GM12878 (cell line): Measurements from ENCODE around the gene ASPG. TPM values are rescaled to one million over a fixed set of nuclear protein-coding genes. Genes with fewer than 3 reads are reported as not detected.

ENCODE experiments used
- ATAC-seq: fragments of 200-7000 bp; cut with Tn5 transposase; 3 replicates; pipeline ENCODE4 v1.9.1; 2020; ENCODE audit warnings: mild to moderate bottlenecking, moderate library complexity
- BruUV-seq: library from RNA; stranded (reverse); fragments of 400-500 nt; replicated peaks from 2 replicates; lab custom pipeline; 2021; lab: Mats Ljungman, UMichigan
- CTCF ChIA-PET: fragments of 300-600 bp; sonication (Branson Sonifier 250); formaldehyde crosslinking; extraction: SDS; loops from one replicate; lab custom pipeline; 2021; ENCODE audit warnings: inconsistent platforms; lab: Yijun Ruan, JAX
- POLR2A ChIA-PET: fragments of 350-600 bp; formaldehyde crosslinking; extraction: SDS; loops from one replicate; lab custom pipeline; 2021; ENCODE audit warnings: inconsistent platforms; lab: Charles Lee
- RAD21 ChIA-PET: fragments of 300-600 bp; sonication (Branson Sonifier 250); formaldehyde crosslinking; loops from one replicate; lab custom pipeline; 2023; ENCODE audit warnings: antibody characterized with exemption; ENCODE audit not compliant: unreplicated experiment; lab: Charles Lee
- SMC1A ChIA-PET: fragments of 300-600 bp; sonication (Branson Sonifier 250); formaldehyde crosslinking; loops from one replicate; lab custom pipeline; 2023; ENCODE audit not compliant: unreplicated experiment, uncharacterized antibody; lab: Charles Lee
- DNase-seq: peaks from one replicate; pipeline ENCODE4 v3.0.0-alpha.2; 2011; ENCODE audit warnings: low read depth, low spot score
- FAIRE-seq: peaks from 3 replicates; lab custom pipeline; 2011; peaks lifted over from hg19 to GRCh38; lab: Jason Lieb, UNC
- H2AFZ ChIP-seq: 2 replicates; pipeline ENCODE4 v1.6.0; 2011; ENCODE audit warnings: low read depth, low read length, control low read depth; ENCODE audit not compliant: control insufficient read depth
- H3K27ac ChIP-seq: 2 replicates; pipeline ENCODE4 v1.5.1; 2011; ENCODE audit warnings: control low read depth; ENCODE audit not compliant: control insufficient read depth, insufficient read depth
- H3K27me3 ChIP-seq, 2 experiments: replicated peaks in 1 of 2; 2 replicates each; pipeline versions ENCODE4 v1.6.0 to v1.6.1; 2011; ENCODE audit warnings: low read length in 1 of 2; ENCODE audit not compliant: control insufficient read depth in 2 of 2, insufficient read depth in 2 of 2
- H3K36me3 ChIP-seq, 2 experiments: 2 replicates each; pipeline ENCODE4 v1.5.1; 2011; ENCODE audit warnings: low read length in 1 of 2; ENCODE audit not compliant: control insufficient read depth in 2 of 2, insufficient read depth in 2 of 2
- H3K4me1 ChIP-seq: 2 replicates; pipeline ENCODE4 v1.6.1; 2011; ENCODE audit warnings: mild to moderate bottlenecking, low read length, moderate library complexity, mixed read lengths; ENCODE audit not compliant: control insufficient read depth, insufficient read depth
- H3K4me2 ChIP-seq: 2 replicates; pipeline ENCODE4 v1.6.0; 2011; ENCODE audit warnings: control low read depth; ENCODE audit not compliant: control insufficient read depth, insufficient read depth
- H3K4me3 ChIP-seq: fragments of 200-600 bp; sonication (generic); 2 replicates; pipeline ENCODE4 v1.5.1; 2016
- H3K79me2 ChIP-seq: 2 replicates; pipeline ENCODE4 v1.6.0; 2011; ENCODE audit warnings: low read length; ENCODE audit not compliant: control insufficient read depth, insufficient read depth
- H3K9ac ChIP-seq: 2 replicates; pipeline ENCODE4 v1.8.0; 2011; ENCODE audit warnings: low read length, control low read depth, mixed read lengths; ENCODE audit not compliant: control insufficient read depth, insufficient read depth
- H3K9me3 ChIP-seq: replicated peaks from 3 replicates; pipeline ENCODE4 v1.5.1; 2011; ENCODE audit warnings: mild to moderate bottlenecking, low read length; ENCODE audit not compliant: control insufficient read depth, insufficient read depth
- H4K20me1 ChIP-seq: 2 replicates; pipeline ENCODE4 v1.6.0; 2011; ENCODE audit not compliant: control insufficient read depth, insufficient read depth
- MEF2B ChIP-seq: fragments of 450-650 bp; IDR thresholded peaks from 2 replicates; pipeline ENCODE4 v1.6.1; 2018; ENCODE audit warnings: mild to moderate bottlenecking, moderate library complexity; ENCODE audit not compliant: partially characterized antibody, poor library complexity, severe bottlenecking
- MTA2 ChIP-seq: fragments of 450-650 bp; IDR thresholded peaks from 2 replicates; pipeline ENCODE4 v1.6.1; 2016; ENCODE audit warnings: low read depth, mild to moderate bottlenecking, moderate library complexity
- NFYA ChIP-seq: IDR thresholded peaks from 2 replicates; pipeline ENCODE4 v1.6.1; 2011; ENCODE audit warnings: low read depth, mild to moderate bottlenecking, low read length, improper control_type of control experiment, borderline replicate concordance
- NR2C2 ChIP-seq: IDR thresholded peaks from 2 replicates; pipeline ENCODE4 v1.6.1; 2011; ENCODE audit warnings: borderline replicate concordance, low read depth; ENCODE audit not compliant: control insufficient read depth, insufficient read length
- NRF1 ChIP-seq: conservative IDR thresholded peaks from 2 replicates; pipeline ENCODE4 v1.6.1; 2011; ENCODE audit warnings: mild to moderate bottlenecking, low read depth, low read length, improper control_type of control experiment
- PAX8 ChIP-seq: fragments of 450-650 bp; IDR thresholded peaks from 2 replicates; pipeline ENCODE4 v1.6.1; 2017; ENCODE audit warnings: mild to moderate bottlenecking, moderate library complexity
- RB1 ChIP-seq: fragments of 450-650 bp; formaldehyde crosslinking; IDR thresholded peaks from 2 replicates; pipeline ENCODE4 v1.6.1; 2017; ENCODE audit warnings: mild to moderate bottlenecking, borderline replicate concordance
- SRF ChIP-seq, 2 experiments: IDR thresholded peaks; 2 replicates each; pipeline ENCODE4 v1.6.1; 2011; ENCODE audit warnings: low read depth in 2 of 2, low read length in 2 of 2, mild to moderate bottlenecking in 1 of 2, moderate library complexity in 1 of 2
- SUZ12 ChIP-seq: fragments of 200-600 bp; sonication (generic); IDR thresholded peaks from one replicate; pipeline ENCODE4 v1.6.1; 2018; ENCODE audit warnings: antibody characterized with exemption, mild to moderate bottlenecking; ENCODE audit not compliant: unreplicated experiment
- YBX1 ChIP-seq: fragments of 450-650 bp; IDR thresholded peaks from 2 replicates; pipeline ENCODE4 v1.6.1; 2016; ENCODE audit warnings: antibody characterized with exemption
- ZBTB11 ChIP-seq: fragments of 450-650 bp; formaldehyde crosslinking; IDR thresholded peaks from 2 replicates; pipeline ENCODE4 v1.5.0; 2022; ENCODE audit warnings: mild to moderate bottlenecking, missing genetic modification characterization
- WGBS: methylation state at CpG from one replicate; pipeline ENCODE4 v1.1.6; 2016; ENCODE audit warnings: low lambda C conversion rate; ENCODE audit not compliant: insufficient replicate concordance, insufficient coverage; ENCODE audit errors: missing lambda C conversion rate; 5-methylcytosine and 5-hydroxymethylcytosine counted together
- in situ Hi-C: fragments of 300-500 bp; cut with MboI; formaldehyde crosslinking; loops from 9 replicates; pipeline ENCODE4 v1.14.3; 2018; ENCODE audit warnings: mixed read lengths
- intact Hi-C: fragments of 100-400 bp; cut with micrococcal nuclease; formaldehyde crosslinking; loops from one replicate; pipeline ENCODE4 v1.14.2; 2022; ENCODE audit not compliant: unreplicated experiment
- polyA plus RNA-seq, 11 experiments: library from polyadenylated mRNA; depleted of rRNA in 4 of 11; unstranded in 6 of 11; stranded (reverse) in 5 of 11; fragments of >200 nt; fragmentation: Nextera tagmentation in 4 of 11; fragmentation: Illumina TruSeq in 1 of 11; extraction: Ambion mirVana in 4 of 11; extraction: Trizol in 1 of 11; gene quantifications; 1 replicate in 1 of 11; 2 replicates in 10 of 11; pipeline versions ENCODE4 v1.2.1 to v1.2.3, GENCODE V29; 2011 to 2016; ENCODE audit warnings: inconsistent platforms in 2 of 11, missing spikeins in 2 of 11, low read depth in 1 of 11
- total RNA-seq, 4 experiments: library from RNA; depleted of rRNA in 3 of 4; stranded (reverse); fragments of >200 nt in 3 of 4; fragmentation: Illumina TruSeq in 1 of 4; extraction: Trizol in 1 of 4; gene quantifications; 2 replicates each; pipeline versions ENCODE4 v1.2.1 to v1.2.3, GENCODE V29; 2013 to 2021
- TF ChIP-seq, protein P1 (sequence below): fragments of 450-650 bp; IDR thresholded peaks from 2 replicates; pipeline ENCODE4 v1.6.1; 2017; ENCODE audit warnings: mild to moderate bottlenecking, low read depth, inconsistent platforms; ENCODE audit not compliant: poor library complexity, severe bottlenecking

The ASPG gene
- total and polyA plus RNA-seq, 10 of the 15 experiments (the other 5 are each of a cell fraction or from before 2014, with no cell fraction given) = not detected

GRCh38 chr14:104095426-104096310 lies 10.2 kb downstream of the ASPG start:
- TF ChIP-seq NR2C2 = no peak
- no peak for TF ChIP-seq NRF1
- no peak for TF ChIP-seq SRF (IDR thresholded peaks at IDR 0.05; ENCODE audit: low read depth in 2 of 2, low read length in 2 of 2)
- no peak for TF ChIP-seq YBX1
- TF ChIP-seq MTA2 = no peak
- no peak for TF ChIP-seq ZBTB11 (CRISPR knock-in tag)
- no peak for TF ChIP-seq RB1
- TF ChIP-seq MEF2B = no peak
- TF ChIP-seq NFYA = no peak
- TF ChIP-seq, protein P1, sequence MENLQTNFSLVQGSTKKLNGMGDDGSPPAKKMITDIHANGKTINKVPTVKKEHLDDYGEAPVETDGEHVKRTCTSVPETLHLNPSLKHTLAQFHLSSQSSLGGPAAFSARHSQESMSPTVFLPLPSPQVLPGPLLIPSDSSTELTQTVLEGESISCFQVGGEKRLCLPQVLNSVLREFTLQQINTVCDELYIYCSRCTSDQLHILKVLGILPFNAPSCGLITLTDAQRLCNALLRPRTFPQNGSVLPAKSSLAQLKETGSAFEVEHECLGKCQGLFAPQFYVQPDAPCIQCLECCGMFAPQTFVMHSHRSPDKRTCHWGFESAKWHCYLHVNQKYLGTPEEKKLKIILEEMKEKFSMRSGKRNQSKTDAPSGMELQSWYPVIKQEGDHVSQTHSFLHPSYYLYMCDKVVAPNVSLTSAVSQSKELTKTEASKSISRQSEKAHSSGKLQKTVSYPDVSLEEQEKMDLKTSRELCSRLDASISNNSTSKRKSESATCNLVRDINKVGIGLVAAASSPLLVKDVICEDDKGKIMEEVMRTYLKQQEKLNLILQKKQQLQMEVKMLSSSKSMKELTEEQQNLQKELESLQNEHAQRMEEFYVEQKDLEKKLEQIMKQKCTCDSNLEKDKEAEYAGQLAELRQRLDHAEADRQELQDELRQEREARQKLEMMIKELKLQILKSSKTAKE = no peak
- no peak for TF ChIP-seq SUZ12
- TF ChIP-seq PAX8 = no peak
- ATAC-seq (no peak), DNase-seq (no peak), FAIRE-seq (no peak)
- Histone ChIP-seq H3K9me3 (no peaks in the 10 kb centered on the region), H4K20me1 (no peaks in the 10 kb centered on the region), H3K4me1 (no peaks in the 10 kb centered on the region), H3K79me2 (no peaks in the 10 kb centered on the region), H3K27ac (no peak overlapping the region), H3K36me3 (no peaks in the 10 kb centered on the region), H3K4me2 (no peak overlapping the region), H3K9ac (no peak overlapping the region), H2AFZ (no peak overlapping the region), H3K4me3 (no peak overlapping the region), H3K27me3 (0 out of 4 replicates have a peak, but pooled peaks cover 0 to 1% of the 10 kb centered on the region in 2 experiments)
- BruUV-seq = no TSS peak
- WGBS = 64% methylated on average over 27 of the region's 31 CpGs
- ChIA-PET POLR2A (no interaction called here), CTCF (interaction anchor here (0.9 to 1.5 kb wide), 2 partner anchors 18 kb away, joined by 4 to 6 read pairs; no protein-coding TSS in a partner anchor), RAD21 (no interaction called here), SMC1A (no interaction called here)
- in situ Hi-C loops (no loop called here), intact Hi-C loops (no loop called here)
